GM08714 (cell line): ENCODE measurements around the gene SYT3.

Source experiments
- H3K4me3 ChIP-seq: fragments of 200-500 bp; sonication (Bioruptor generic); 2 replicates; pipeline ENCODE4 v1.5.1; 2014; ENCODE audit warnings: mild to moderate bottlenecking, low read length, inconsistent platforms
- ZNF274 ChIP-seq: IDR thresholded peaks from 2 replicates; pipeline ENCODE4 v1.6.1; 2012; ENCODE audit warnings: mild to moderate bottlenecking, low read depth, low read length

Gene SYT3

DNA sequence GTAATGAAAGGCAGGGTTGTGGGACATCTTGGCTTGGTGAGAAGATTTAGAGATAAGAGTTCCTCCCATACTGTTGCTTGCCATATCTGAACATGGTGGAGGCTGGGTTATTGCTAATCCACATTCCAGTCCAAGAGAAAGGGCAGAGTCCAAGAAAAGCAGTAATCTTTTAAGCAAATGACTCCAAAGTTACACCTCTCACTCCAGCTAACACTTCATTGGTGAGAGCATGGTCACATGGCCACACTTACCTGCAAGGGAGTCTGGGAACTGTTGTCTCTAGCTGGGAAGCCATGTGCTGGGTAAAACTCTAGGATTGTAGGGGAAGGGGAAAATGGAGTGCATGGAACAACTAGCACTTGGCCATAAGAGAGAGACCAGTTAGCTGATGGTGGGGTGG is 15.2 kb upstream of the SYT3 start:
- no peak for TF ChIP-seq ZNF274
- no peak overlapping the region for H3K4me3 ChIP-seq

GRCh38 chr19:50652722-50653121 is 13.0 kb upstream of the SYT3 start:
- no peak overlapping the region for H3K4me3 ChIP-seq
- TF ChIP-seq ZNF274 = no peak

- H3K4me3 ChIP-seq = no peak overlapping the region
Observed at GRCh38 chr19:50651174-50651573, 11.5 kb upstream of the SYT3 start.

DNA sequence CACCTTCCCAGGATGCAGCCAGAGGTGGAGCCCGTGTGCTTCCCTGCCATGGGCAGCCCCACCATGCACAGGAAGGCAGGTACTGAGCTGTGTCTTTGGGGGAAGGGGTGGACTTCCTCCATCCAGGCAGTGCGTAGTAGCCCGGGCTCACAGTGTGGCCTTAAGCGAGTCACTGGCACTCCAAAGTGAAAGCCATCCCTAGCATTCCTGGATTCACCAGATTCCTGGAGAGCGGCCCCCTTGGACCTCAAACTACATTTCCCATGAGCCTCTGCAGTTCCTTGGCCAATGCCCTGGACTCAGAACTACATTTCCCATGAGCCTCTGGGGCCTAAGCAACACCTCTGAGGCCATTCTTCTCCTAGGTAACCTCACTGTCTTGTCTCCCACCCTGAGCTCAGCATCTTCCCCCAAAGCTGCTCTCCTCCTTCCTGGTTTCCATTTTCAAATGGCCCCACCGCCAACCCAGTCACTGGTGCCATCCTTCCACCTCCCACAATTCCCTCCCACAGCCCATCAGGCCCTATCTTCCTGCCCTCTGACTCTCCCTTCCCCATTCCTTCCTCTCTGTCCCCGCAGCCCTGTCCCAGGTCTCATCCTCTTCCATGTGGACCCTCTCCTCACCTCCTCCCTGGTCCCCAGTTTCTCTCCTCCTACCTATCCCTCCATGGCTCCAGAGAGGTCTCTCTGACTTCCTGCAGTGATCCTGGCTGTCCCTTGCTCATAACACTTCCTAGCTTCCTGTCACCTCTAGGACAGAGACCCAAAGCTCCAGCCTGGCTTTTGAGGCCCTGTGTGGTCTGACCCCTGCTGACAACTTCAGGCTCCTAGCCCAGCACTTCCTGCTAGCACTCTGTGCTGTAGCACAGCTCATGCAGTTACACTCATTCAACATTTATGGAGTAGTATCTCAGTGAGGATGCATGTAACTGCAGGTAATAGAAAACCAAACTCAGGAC is 10.0 kb upstream of the SYT3 start, which contains the start of gene C19orf81:
Gene C19orf81 (plus strand): TSS at position 13 of the 959 bp plus-strand sequence. CDS start 0 bp downstream, at position 13.
- H3K4me3 ChIP-seq = no peak within 1 kb of the TSS
- no peak for TF ChIP-seq ZNF274

More at GRCh38 chr19:50651174-50651573, 11.5 kb upstream of the SYT3 start:
- TF ChIP-seq ZNF274 = no peak

- no peak for TF ChIP-seq ZNF274
- no peak overlapping the region for H3K4me3 ChIP-seq
Observed at GRCh38 chr19:50648659-50649058, 9.0 kb upstream of the SYT3 start.

DNA sequence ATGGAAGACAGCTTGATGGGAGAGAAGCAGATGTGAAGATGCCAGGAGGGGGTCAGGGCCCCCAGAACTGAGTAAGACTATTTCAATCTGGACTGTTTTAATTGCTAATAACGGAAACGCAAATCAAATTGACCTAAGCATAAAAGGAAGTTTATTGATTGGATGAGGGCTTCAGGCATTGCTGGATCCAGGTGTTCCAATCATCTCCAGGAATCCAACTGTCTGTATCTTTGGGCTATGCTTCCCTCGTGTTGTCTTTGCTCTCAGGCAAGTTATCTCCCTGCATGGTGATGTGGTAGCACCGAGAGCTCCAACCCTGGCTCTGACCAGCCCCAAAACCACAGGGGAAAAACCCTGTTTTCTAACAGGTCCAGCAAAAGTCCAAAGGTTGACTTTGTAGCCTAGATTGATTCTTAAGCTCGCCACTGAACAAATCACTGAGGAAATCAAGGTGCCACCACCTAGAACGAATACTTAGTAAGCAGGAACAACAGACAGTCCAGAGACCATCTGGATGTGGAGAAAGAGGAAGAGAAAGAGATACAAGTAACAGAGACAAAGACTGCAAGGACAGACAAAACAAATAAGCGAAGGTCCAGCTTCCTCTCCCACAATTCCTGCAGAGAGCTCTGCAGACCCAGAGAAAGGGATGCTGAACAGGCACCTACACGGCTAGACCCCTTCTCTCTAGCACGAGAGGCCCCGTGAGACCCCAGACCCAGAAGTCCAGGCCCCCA is 8.4 kb upstream of the SYT3 start:
- no peak overlapping the region for H3K4me3 ChIP-seq

DNA sequence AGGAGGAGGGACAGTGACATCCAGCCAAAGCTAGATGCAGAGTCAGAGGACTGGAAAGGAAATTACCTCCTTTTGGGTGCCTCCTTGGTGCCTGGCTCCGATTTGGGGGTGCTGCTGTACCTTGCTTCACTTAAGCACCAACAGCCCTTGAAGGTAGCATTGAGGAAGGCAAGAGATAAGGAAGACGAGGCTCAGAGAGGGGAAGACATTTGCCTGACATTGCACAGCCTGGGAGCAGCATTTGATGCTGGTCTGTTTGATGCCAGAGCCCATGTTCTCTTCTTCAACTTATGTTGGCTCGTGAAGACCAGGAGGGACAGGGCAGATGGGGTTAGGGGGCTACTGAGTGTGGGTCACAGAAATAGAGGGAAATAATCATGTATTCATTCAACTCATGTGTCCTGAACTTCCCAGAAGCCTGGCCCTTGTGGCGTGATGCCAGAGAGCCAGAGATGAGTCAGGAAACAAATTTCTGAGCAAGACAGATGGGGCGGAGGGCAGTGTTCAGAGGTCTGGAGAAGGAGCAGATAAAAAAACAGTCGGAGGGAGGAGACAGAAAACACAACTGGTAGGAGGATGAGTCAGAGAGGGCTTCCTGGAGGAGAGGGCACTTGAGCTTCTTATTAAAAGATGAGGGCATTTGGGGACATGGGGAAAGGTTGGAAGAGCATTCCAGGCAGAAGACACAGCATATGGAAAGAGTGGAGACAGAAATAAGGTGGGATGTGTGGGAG is 6.6 kb upstream of the SYT3 start:
- no peak overlapping the region for H3K4me3 ChIP-seq
- TF ChIP-seq ZNF274 = no peak

More for the DNA sequence above, 8.4 kb upstream of the SYT3 start:
- no peak for TF ChIP-seq ZNF274

- no peak for TF ChIP-seq ZNF274
- no peak overlapping the region for H3K4me3 ChIP-seq
Observed at GRCh38 chr19:50645107-50645506, 5.4 kb upstream of the SYT3 start.

GRCh38 chr19:50644315-50644915 is 4.7 kb upstream of the SYT3 start:
- no peak overlapping the region for H3K4me3 ChIP-seq
- no peak for TF ChIP-seq ZNF274

DNA sequence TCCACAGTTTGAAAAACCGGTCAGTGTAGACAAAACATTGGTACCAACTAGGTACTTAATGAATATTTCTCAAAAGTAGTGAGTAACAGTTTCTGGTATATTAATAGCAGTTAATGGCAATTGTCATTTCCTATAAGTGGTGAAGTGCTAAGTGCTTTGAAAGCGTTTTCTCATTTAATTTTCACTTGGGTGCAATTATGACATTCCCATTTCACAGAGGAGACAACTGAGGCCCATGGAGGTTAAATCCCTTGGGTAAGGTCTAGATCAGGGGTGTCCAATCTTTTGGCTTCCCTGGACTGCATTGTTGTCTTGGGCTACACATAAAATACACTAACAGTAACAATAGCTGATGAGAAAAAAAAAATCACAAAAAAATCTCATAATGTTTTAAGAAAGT is 687 bp upstream of the SYT3 start:
- no peak for TF ChIP-seq ZNF274
- no peak overlapping the region for H3K4me3 ChIP-seq

DNA sequence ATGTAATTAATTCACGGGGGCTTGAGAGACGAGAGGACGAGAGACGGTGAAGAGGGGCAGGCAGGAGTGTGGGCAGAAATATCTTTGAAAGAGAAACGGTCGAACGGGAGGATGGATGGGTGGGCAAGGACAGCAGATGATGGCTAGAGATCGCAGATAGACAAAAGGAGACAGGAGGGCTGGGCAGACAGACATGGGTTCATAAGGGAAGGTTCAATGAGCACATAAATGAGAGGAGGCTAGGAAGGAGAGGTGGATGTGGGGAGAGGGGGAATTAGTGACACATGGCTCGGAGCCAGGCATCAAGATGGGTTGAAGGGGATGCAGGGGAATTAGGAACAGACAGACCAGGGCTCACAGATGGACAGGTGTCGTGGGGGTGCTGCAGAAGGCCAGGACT is 1.1 kb downstream of the SYT3 start:
- no peak overlapping the region for H3K4me3 ChIP-seq
- TF ChIP-seq ZNF274 = no peak

DNA sequence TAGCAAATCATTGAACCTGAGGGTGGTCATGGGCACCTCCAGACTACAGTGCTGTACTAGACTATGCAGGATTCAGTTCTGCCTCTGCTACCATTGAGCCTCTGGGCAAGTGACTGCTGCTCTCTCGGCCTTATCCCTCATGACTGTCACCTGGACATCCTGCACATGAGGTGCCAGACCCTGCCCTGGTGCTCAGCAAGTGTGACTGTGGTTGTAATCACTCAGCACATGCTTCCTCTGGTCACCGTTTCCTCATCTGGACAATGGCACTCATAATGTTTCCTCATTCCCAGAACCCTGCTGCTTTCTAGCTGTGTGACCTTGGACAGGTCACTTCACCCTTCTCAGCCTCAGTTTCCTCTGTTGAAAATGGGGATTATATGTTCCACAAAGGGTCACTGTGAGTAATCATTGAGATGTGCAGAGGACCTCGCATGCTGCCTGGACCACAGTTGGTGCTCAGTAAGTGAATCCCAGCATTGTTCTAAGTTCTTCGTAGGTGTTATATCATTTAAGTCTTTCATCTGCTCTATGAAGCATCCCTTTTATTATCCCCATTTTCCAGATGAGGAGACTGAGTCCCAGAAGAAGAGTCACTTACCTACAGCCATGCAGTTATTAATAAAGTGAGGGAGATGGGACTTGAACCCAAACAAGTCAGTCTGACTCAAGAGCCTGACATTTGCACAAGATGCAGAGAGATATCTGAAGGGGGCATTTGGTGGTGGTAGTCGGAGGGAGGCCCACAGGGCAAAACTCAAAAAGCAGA is 3.2 kb downstream of the SYT3 start:
- H3K4me3 ChIP-seq = no peak overlapping the region
- TF ChIP-seq ZNF274 = no peak

DNA sequence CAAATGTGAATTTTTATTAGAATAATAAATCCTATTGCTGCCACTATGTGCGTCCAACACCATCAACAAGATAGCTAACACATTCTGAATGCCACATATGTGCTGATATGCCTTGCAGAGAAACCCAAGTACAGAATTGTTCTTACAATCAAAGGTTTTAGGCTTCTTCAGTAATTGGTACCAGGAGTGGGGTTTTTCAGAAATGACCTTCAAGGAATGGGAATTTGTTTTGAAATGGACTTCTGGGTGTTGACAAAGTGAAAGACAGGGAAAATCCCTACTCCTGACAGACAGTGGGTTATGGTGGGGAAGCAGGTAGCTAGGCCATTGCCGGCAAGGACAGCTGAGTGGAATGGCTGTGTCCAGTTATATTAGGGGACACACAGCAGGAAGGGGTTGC is 5.7 kb downstream of the SYT3 start:
- no peak for TF ChIP-seq ZNF274
- H3K4me3 ChIP-seq = no peak overlapping the region
